Mesodermal cell (in vitro differentiated cells): ENCODE results near the gene KIF20B.
A peak's percentile ranks its signal among the peaks of the same experiment; 100 is the strongest.

ENCODE experiments used
- H3K27ac ChIP-seq: 2 replicates; pipeline ENCODE4 v1.7.0; 2013; ENCODE audit warnings: mild to moderate bottlenecking, low read depth, low read length, moderate library complexity; ENCODE audit not compliant: severe bottlenecking
- H3K36me3 ChIP-seq: 2 replicates; pipeline ENCODE4 v1.7.1; 2013; ENCODE audit warnings: mild to moderate bottlenecking, low read length, moderate library complexity; ENCODE audit not compliant: control insufficient read depth, insufficient read depth
- H3K4me1 ChIP-seq: one replicate; pipeline ENCODE4 v1.7.1; 2013; ENCODE audit warnings: mild to moderate bottlenecking, low read length; ENCODE audit not compliant: insufficient read depth, control insufficient read depth, poor library complexity, severe bottlenecking
- H3K4me3 ChIP-seq: 2 replicates; pipeline ENCODE4 v1.7.0; 2013; ENCODE audit warnings: low read length, control low read depth, mild to moderate bottlenecking; ENCODE audit not compliant: insufficient read depth, poor library complexity, severe bottlenecking; ENCODE audit errors: extremely low read depth
- H3K9me3 ChIP-seq: 2 replicates; pipeline ENCODE4 v1.7.1; 2013; ENCODE audit warnings: mild to moderate bottlenecking, low read length, moderate library complexity; ENCODE audit not compliant: control insufficient read depth
- WGBS, 2 experiments: methylation state at CpG; one replicate each; pipeline ENCODE4 v1.1.5; 2013; ENCODE audit warnings: missing lambda C conversion rate in 2 of 2; ENCODE audit not compliant: insufficient coverage in 2 of 2; 5-methylcytosine and 5-hydroxymethylcytosine counted together

Gene KIF20B

DNA sequence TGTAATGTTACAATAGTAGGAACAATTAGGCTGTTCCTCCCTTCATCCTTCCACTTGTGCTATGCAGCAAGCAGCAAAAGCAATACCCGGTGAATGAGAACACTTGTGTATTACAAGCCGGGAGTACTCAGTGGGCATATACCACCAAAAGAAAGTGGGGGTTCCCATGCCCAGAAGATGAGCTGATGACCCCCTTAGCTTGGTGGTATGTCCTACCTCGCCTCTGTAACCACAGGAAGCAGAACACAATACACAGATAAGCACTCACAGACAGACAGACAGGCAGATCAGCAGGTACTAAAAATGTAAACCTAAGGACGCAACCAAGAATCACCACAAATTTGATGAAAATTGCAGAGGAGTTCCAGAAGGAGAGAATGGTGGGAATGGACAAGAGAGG is 15.5 kb upstream of the KIF20B start:
- WGBS, 2 experiments = 75 to 100% methylated on average over 2 to 3 of the region's 4 CpGs
- H3K9me3 ChIP-seq = no peaks in the 10 kb centered on the region

DNA sequence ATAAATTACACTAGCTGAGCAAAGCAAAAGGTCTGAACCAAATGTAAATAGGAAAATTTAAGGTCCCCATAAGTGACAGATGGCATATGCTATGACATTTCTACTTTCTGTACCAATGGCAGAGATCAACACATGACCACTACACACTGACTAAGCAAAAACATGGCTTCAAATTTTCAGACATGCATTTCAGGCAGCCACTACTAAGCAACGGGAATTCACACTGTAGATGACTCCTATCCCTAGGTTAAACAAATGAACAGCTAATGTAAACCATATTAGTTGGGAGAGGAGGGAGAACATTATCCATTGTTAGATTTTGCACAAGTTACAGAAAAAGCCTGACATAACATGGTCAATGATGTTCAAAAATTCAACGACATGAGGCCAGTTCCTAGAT is 11.4 kb upstream of the KIF20B start:
- no peak overlapping the region for H3K27ac ChIP-seq
- H3K4me1 ChIP-seq = no peaks in the 10 kb centered on the region
- 100% methylated on average over 1 of the region's 2 CpGs for WGBS, 2 experiments
- H3K36me3 ChIP-seq = no peaks in the 10 kb centered on the region
- H3K4me3 ChIP-seq = no peak overlapping the region
- no peaks in the 10 kb centered on the region for H3K9me3 ChIP-seq

More for the DNA sequence above, 15.5 kb upstream of the KIF20B start:
- H3K4me1 ChIP-seq = no peaks in the 10 kb centered on the region
- no peaks in the 10 kb centered on the region for H3K36me3 ChIP-seq
- H3K27ac ChIP-seq = no peak overlapping the region
- no peak overlapping the region for H3K4me3 ChIP-seq

DNA sequence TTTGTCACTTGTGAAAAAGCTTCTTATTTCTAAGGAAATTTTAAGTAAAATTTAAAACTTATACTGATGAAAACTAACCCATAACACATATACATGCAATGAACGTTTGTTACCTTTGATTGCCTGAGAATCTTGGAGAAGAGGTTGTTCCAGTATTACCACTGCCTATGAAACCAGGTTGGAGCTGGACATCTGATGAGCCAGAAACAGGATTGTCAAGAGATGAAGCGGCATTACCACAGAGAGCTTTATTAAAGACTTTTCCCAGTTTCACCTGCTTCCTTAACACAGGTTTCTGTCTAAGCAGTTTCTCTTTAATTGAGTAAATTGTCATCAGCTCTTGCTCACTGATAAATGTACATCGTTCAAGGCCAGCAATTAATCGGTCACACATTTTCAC is 9.0 kb upstream of the KIF20B start:
- no peaks in the 10 kb centered on the region for H3K36me3 ChIP-seq
- WGBS, 2 experiments = 96 to 100% methylated on average over 2 to 3 of the region's 4 CpGs
- no peak overlapping the region for H3K4me3 ChIP-seq
- no peaks in the 10 kb centered on the region for H3K9me3 ChIP-seq
- no peak overlapping the region for H3K27ac ChIP-seq
- H3K4me1 ChIP-seq = no peaks in the 10 kb centered on the region

DNA sequence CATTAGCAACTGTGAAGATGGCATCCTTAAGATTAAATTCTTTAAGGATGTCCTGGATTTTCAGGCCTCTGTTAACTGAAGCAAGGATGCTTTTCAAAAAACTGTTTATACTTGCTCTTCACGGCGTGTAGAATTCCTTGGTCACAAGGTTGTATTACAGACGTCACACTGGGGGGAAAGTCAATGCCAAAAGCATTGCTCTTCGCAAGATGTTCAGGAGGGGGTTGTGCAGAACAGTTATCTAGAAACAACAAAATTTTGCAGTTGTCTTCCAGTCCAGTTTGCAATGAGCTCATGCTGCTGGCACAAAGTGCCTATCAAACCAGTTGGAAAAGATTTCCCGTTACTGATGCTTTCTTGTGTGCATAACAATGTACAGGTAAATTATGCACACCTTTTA is 8.2 kb upstream of the KIF20B start:
- Histone ChIP-seq H3K9me3 (no peaks in the 10 kb centered on the region), H3K4me3 (no peak overlapping the region), H3K27ac (no peak overlapping the region), H3K36me3 (no peaks in the 10 kb centered on the region), H3K4me1 (no peaks in the 10 kb centered on the region)
- WGBS, 2 experiments = 92 to 93% methylated on average over 4 of the region's 5 CpGs

DNA sequence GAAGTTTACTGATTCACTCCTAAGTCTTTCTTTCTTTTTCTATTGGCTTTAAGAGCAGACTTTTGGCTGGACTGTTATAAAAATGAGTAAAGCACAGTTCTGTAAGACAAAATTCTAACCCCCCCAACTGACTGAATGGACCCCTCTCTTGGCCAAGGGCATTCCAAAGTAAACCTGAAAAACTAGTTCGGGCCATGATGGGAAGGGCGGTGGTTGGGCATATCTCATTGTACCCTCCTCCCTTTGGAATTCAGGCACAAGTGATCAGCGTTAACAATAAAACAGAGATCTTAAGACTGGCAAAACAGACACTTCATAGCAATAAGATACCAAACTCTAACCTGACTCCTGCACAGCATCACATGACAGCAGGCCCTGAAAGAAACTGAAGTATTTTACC is 6.1 kb upstream of the KIF20B start:
- Histone ChIP-seq H3K9me3 (no peaks in the 10 kb centered on the region), H3K27ac (no peak overlapping the region), H3K36me3 (no peaks in the 10 kb centered on the region), H3K4me3 (no peak overlapping the region), H3K4me1 (no peaks in the 10 kb centered on the region)
- WGBS, 2 experiments = 88 to 96% methylated on average over 2 to 3 of the region's 3 CpGs

DNA sequence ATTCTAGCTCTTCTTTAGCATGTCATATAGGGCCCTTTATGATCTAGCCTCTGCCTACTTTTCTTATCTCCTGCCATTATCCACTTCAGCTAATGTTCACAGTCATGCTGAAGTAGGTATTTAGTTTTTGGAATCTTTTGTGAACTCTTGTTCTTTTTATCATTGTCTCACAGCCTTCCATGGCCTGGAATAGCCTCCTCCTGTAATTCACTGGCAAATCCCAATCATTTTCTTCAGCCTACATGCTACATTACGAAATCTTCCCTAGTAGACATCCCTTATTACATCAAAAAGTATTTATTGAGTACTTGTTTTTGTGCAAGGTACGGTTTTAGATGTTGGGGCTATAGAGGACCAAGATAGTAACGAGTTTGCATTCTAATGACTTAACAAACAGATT is 3.4 kb upstream of the KIF20B start:
- Histone ChIP-seq H3K9me3 (no peaks in the 10 kb centered on the region), H3K27ac (no peak overlapping the region), H3K36me3 (no peaks in the 10 kb centered on the region), H3K4me1 (peaks cover 5% of the 10 kb centered on the region), H3K4me3 (no peak overlapping the region)
- WGBS, 2 experiments = no CpG with 5 or more reads among the region's 3 CpGs

DNA sequence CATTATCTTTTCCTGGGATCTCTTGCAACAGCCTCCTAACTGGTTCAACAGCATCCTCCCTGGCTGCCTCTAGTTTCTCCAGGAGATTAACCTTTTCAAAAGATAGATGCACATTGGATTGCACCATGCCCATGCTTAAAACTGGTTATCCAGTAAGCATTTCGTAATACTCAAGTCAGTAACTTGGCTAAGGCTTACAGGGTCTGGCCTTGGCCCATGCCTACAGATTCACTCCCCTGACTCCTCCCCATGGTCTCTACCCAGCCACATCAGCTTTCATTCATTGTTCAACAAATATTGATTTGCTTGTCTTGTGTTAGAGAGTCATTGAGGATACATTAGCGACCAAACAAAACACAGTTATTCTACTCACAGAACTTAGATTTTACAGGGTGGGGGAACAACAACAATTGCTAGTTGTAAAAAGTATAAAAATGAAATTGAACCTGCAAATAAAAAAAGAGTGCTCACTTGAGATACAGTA is 1.8 kb upstream of the KIF20B start:
- H3K4me1 ChIP-seq = peaks cover 5% of the 10 kb centered on the region
- no peaks in the 10 kb centered on the region for H3K36me3 ChIP-seq
- H3K4me3 ChIP-seq = no peak overlapping the region
- WGBS, 2 experiments = 100% methylated on average over 1 of the region's 2 CpGs
- no peak overlapping the region for H3K27ac ChIP-seq
- H3K9me3 ChIP-seq = no peaks in the 10 kb centered on the region

DNA sequence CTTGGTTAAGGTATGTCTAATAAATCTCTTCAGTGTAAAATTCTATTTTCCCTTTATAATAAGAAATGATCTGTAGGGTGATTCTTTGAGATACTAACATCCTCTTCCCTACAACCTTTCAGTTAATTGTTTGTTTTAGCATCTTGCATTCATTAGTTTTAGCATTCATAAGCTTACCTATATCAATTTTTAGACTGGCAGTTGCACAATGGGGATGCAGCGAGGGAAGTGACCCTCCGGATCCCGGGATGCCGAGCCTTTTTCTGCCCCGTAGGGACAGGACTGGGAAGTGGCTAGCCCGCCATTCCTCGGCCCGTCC is 508 bp upstream of the KIF20B start:
- 0 to 2% methylated on average over 7 to 8 of the region's 8 CpGs for WGBS, 2 experiments
- H3K27ac ChIP-seq = peak overlapping the region; percentile 90
- peaks cover 3% of the 10 kb centered on the region for H3K36me3 ChIP-seq
- peaks cover 5% of the 10 kb centered on the region for H3K4me1 ChIP-seq
- H3K4me3 ChIP-seq = peak overlapping the region; percentile 83
- H3K9me3 ChIP-seq = no peaks in the 10 kb centered on the region

DNA sequence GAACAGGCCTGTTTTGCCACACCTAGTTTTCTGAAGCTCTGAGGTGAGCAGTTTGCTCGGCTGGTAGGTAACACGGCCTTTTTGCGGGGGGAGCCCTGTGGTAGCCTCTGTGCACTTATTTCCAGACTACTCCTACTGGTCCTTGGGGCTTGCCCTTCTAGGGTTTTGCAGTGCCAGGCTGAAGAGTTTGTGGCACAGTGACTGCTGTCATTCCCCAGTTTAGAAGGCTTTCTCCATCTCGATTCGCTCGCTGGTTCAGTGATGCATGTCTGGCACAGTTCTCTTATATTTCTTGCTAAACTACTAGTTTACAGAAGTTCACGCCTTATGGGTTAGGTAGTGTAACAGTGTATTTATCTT is 711 bp downstream of the KIF20B start:
- H3K9me3 ChIP-seq = no peaks in the 10 kb centered on the region
- peak overlapping the region; percentile 90 for H3K27ac ChIP-seq
- peaks cover 5% of the 10 kb centered on the region for H3K4me1 ChIP-seq
- peak overlapping the region; percentile 83 for H3K4me3 ChIP-seq
- 0% methylated on average over 4 of the region's 7 CpGs; no CpG with 5 or more reads in 1 of the 2 experiments for WGBS, 2 experiments
- peaks cover 6% of the 10 kb centered on the region for H3K36me3 ChIP-seq

DNA sequence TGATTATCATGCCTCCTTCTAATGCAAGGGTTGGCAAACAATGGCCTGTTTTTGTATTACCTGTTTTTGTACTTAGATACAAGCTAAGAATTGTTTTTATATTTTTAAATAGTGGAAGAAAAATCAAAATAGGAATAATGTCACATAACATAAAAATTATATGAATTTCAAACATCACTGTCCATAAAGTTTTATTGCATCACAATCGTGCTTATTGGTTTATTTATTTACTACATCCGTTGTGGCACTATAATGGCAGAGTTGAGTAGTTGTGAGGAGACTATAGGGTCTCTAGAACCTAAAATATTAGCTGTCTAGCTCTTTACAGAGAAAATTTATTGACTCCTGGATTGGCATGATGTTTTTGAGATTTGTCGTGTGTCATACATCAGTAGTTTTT is 4.1 kb downstream of the KIF20B start:
- no CpG with 5 or more reads among the region's 3 CpGs for WGBS, 2 experiments
- H3K9me3 ChIP-seq = no peaks in the 10 kb centered on the region
- peaks cover 14% of the 10 kb centered on the region for H3K36me3 ChIP-seq
- no peak overlapping the region for H3K4me3 ChIP-seq
- no peak overlapping the region for H3K27ac ChIP-seq
- H3K4me1 ChIP-seq = peaks cover 5% of the 10 kb centered on the region

DNA sequence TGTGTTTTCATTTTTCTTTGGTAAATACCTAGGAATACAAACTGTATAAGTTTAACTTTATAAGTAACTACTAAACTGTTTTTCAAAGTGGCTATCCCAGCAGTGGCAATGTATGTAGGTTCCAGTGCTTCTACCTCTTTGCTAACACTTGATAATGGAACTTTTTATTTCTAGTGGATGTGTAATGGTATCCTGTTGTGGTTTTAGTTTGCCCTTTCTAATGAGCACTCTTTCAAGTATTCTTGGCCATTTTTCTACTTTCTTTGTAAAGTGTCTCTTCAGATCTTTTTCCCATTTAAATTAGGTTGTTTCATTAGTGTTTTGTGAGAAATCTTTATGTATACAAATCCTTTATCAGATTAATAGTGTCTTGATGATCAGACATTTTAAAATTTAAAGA is 4.6 kb downstream of the KIF20B start:
- Histone ChIP-seq H3K4me3 (no peak overlapping the region), H3K4me1 (peaks cover 5% of the 10 kb centered on the region), H3K9me3 (no peaks in the 10 kb centered on the region), H3K36me3 (peaks cover 14% of the 10 kb centered on the region), H3K27ac (no peak overlapping the region)

DNA sequence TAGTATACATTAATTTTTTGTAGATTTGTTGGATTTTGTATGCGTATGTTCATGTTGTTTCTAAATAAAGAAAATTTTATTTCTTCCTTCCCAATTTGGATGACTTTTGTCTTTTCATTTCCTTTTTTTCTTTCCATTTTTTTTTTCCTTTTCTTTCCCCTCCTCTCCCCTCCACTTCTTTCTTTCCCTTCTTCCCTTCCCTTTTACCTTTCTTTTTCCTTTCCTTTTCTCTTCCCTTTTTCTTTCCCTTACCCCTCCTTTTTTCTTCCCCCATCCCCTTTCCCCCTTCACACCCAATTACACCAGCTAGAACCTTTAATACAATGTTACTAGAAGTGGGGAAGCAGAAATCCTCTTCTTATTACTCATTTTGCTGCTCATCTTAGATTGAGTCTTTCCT is 6.0 kb downstream of the KIF20B start:
- Histone ChIP-seq H3K4me3 (no peak overlapping the region), H3K9me3 (no peaks in the 10 kb centered on the region), H3K27ac (no peak overlapping the region), H3K4me1 (peaks cover 4% of the 10 kb centered on the region), H3K36me3 (peaks cover 20% of the 10 kb centered on the region)
- no CpG with 5 or more reads among the region's 1 CpG for WGBS, 2 experiments
